Measurements from ENCODE around the gene BMP6.

DNA sequence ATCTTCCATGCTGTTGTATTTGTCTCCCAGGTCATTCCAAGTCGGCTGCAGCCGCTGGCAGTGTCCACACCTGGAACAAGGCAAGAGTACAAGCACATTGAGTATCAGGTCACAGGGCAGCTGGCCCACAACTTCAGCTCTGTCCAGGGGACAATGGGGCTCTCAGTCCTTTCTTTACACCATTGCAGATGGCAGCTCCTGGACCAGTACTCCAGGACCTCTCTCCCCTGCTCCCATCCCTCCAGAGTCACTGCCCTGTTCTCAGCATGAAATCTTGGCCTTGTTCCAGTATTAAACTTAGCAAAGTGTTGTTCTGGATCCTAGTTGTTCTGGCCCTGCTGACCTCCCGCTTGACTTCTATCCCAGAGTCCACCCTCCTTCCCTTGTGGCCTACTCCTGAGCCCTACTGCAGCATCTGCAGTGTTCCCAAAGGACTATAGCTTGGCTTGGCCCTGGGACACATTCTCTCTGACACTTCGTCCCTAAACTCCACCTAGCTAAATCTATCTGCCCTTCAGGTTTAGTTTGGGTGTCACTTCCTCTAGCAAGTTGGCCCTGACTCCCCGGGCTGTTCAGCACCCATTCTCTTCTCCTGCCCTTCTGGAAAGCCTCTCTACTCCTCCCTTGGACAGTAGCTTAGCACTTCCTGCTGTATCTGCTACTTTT is 178.9 kb downstream of the BMP6 start:
- TF ChIP-seq GATA3 (IDR thresholded peaks at IDR 0.05; ENCODE audit: low read depth, low read length) (no peak), GATA2 (IDR thresholded peaks at IDR 0.05; ENCODE audit: low read depth, low read length) (no peak)

All from SH-SY5Y (cell line).